Measurements from ENCODE around the gene PHC2.

The PHC2 gene

DNA sequence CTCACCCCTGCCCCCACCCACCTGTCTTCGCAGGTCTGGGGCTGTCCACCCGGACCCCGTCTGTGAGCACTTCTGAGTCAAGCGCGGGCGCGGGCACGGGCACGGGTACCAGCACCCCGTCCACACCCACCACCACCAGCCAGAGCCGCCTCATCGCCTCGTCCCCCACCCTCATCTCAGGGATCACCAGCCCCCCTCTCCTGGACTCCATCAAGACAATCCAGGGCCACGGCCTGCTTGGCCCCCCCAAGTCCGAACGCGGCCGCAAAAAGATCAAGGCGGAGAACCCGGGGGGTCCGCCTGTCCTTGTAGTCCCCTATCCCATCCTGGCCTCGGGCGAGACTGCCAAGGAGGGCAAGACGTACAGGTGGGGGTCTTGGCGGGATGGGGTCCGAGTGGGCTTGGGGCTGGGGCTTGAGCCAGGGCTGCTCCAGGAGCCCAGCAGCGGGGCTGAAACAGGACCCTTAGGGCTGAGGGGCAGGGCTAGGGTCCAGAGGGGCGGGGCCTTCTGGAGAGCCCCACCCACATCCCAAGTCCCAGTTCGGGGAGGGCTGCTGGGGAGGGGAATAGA is 150.7 kb downstream of the PHC2 start:
- in situ Hi-C loops (cut with MboI; ENCODE audit: low sequenced_read_pairs) = no loop called here

DNA sequence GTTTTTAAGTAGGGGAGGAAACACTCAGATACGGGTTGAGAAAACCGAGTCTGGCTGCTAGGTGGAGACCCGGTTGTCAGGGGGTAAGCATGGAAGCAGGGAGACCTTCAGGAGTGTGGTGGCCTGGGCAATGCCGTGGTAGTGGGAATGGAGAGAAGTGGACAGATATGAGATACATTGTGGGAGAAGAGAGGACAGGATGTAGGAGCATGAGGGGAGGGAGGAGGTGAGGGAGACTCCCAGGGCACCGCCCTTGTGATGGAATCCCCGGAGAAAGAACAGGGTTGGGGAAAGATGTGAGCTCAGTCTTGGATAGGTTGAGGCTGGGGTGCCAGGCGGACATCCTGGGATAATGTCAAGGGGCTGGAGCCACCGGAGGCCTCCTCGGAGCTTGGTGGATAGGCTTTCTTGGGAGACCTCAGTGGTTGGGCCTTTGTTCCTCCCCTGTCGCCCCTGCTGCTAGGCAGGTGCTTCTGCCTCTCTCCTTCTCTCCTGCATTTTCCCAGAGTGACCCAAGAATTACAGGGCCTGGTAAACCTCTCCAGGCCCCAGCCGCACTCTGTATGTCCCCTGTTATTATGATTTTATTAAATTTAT is 153.3 kb downstream of the PHC2 start:
- in situ Hi-C loops (cut with MboI; ENCODE audit: low sequenced_read_pairs) = no loop called here

DNA sequence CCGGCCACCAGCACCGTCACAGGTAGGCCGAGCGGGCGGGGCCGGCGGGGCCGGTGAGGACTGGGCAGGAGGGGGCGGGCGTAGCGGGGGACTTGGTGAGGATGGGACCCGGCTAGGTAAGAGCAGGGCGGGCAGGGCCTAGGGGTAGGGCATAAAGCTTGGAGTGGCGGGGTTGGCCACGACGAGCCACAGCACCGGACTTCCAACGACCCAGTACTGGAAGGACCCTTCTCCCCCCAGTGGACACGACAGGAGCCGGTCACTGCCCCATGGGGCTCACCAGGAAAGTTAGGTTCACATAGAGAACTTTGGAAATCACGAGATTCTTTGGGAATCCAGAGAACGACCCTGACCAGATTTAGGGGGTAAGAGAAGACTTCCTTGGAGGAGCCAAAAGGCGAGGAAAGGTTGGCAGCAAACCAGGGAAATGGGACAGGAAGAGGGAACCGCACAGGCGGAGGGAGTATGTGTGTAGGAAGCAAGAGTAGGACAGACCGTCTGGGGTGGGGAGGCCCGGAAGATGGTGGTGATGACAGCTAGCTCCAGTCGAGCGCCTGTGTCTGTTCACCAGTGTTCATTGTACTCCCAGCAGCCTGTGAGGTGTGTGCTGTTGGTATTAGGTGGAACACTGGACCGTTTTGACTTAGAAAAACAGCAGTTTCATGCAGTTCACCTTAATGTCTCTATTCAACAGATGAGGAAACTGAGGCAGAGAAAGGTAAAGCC is 154.2 kb downstream of the PHC2 start:
- in situ Hi-C loops (cut with MboI; ENCODE audit: low sequenced_read_pairs) = no loop called here

DNA sequence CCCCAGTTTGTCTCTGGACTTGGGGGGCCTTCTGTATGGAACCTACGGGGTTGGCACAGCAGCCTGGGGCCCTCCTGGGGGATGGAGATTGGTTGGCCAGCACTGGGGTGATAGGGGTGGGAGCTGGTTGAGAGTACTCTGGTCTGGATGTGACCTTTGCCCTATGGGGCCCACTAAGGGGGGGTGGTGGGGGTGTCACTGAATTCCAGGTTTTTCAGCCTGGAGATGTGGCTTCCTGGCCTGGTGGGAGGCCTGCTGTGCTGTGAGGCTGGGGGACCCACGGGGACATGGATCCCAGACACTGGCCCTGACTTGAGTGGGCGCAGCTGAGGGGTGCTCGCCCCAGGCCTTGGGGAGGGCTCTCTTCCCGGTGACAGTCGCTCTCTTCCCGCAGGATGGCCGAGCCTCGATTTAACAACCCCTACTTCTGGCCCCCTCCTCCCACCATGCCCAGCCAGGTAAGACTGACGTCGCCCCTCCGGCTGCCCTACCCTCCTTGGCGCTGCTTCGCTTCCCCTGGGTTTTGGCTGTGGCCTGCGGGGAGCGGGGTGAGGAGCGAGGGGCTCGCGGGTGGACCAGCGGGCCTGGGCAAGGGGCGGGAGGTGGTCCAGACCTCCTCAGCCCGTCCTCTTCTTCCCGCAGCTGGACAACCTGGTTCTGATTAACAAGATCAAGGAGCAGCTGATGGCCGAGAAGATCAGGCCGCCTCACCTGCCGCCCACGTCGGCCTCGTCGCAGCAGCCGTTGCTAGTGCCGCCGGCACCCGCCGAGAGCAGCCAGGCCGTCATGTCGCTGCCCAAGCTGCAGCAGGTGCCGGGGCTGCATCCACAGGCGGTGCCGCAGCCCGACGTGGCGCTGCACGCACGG is 155.0 kb downstream of the PHC2 start:
- in situ Hi-C loops (cut with MboI; ENCODE audit: low sequenced_read_pairs) = no loop called here

DNA sequence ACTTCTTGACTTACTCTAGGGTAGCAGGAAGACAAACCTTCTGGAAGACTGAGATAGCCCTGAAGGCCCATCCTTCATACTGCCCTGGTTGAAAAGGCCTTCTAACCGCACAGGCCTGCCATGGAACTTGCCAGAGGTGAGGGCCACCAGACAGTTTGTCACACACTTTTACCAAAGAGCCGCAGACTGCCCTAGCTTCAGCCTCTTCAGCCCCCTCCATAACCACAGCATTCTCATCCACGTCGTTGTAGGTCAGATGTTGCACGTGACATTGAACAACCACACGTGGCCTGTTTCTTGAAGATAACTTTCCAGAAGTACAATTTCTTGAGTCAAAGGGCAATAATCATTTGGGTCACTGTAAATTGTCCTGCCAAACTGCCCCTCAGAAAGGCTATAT is 155.7 kb downstream of the PHC2 start:
- in situ Hi-C loops (cut with MboI; ENCODE audit: low sequenced_read_pairs) = no loop called here

DNA sequence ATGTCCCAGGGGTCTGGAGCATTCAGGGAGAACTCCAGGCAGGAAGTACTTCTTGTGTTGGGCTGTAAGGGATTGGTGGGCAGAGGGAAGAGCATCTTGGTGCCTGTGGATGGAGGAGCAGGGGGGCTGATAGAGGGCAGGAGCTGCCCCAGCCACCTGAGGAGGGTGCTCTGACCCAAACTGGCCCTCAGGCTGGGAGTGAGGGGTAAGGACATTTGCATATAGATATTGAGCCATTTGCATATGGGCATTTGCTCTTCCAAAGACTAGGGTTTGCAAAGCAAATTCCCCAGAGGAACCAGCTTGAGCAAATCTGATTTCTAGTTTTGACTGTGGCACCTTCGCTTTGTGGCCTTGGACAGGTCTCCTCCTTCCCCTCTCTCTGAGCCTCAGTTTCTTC is 156.4 kb downstream of the PHC2 start:
- in situ Hi-C loops (cut with MboI; ENCODE audit: low sequenced_read_pairs) = no loop called here

DNA sequence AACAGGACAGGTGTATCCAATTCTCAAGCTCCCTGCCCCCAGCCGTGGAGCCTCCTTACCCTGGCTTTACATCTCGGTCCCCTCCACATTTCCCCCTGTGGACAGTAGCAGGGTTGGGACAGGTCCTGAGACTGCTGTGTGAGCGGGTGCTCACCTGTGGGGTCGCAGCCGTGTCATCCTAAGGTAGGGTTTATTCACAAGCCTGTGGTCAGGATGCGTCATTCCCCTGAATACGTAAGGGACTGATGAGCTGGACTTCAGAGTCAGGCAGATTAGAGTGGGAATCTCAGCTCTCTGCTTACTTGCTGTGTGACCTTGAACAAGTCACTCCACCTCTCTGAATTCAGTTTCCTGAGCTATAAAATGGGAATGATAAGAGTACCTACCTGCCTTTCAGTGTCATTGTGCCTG is 156.9 kb downstream of the PHC2 start:
- in situ Hi-C loops (cut with MboI; ENCODE audit: low sequenced_read_pairs) = no loop called here

Data from HL-60/S4 treated with phorbol 12-myristate 13-acetate at 8.2 ng/mL for 4 days and 3 days (cell line).